Activated CD4-positive, alpha-beta T cell treated with anti-CD3 and anti-CD28 coated beads for 1 hour (primary cell): ENCODE data around the gene OTOP1.
"Not testable (repeated sequence)": the region's sequence is repeated elsewhere in the genome, so short reads cannot be mapped to it uniquely, and the experiment has no call there.

ENCODE experiments used
- DNase-seq: peaks from one replicate; pipeline ENCODE4 v3.0.0-alpha.2; 2020

The OTOP1 gene

GRCh38 chr4:4226606-4227438 is at the start of gene OTOP1:
Gene OTOP1, minus strand, starts transcription at chr4:4226929. Its CDS starts 65 bp downstream, at chr4:4226864.
- no peak for DNase-seq

GRCh38 chr4:4274226-4274625 is 47.5 kb upstream of the OTOP1 start:
- no peak for DNase-seq

GRCh38 chr4:4271912-4272311 is 45.2 kb upstream of the OTOP1 start:
- DNase-seq, result no peak

- DNase-seq, result no peak
Observed at GRCh38 chr4:4270529-4270928, 43.8 kb upstream of the OTOP1 start.

- no peak for DNase-seq
Observed at GRCh38 chr4:4269856-4270255, 43.1 kb upstream of the OTOP1 start.

- no peak for DNase-seq
Observed at GRCh38 chr4:4269331-4269731, 42.6 kb upstream of the OTOP1 start.

- DNase-seq, result no peak
Observed at GRCh38 chr4:4268776-4269175, 42.0 kb upstream of the OTOP1 start.

GRCh38 chr4:4267981-4268380 is 41.3 kb upstream of the OTOP1 start:
- no peak for DNase-seq

GRCh38 chr4:4260185-4260751 is 33.5 kb upstream of the OTOP1 start:
- no peak for DNase-seq

GRCh38 chr4:4259484-4260100 is 32.9 kb upstream of the OTOP1 start:
- DNase-seq, result no peak

- DNase-seq, result not testable (repeated sequence)
Observed at GRCh38 chr4:4257705-4258104, 31.0 kb upstream of the OTOP1 start.

GRCh38 chr4:4256799-4257198 is 30.1 kb upstream of the OTOP1 start:
- no peak for DNase-seq

- DNase-seq, result no peak
Observed at GRCh38 chr4:4254666-4255065, 27.9 kb upstream of the OTOP1 start.

GRCh38 chr4:4254199-4254598 is 27.5 kb upstream of the OTOP1 start:
- DNase-seq, result no peak

GRCh38 chr4:4249866-4250265 is 23.1 kb upstream of the OTOP1 start:
- no peak for DNase-seq

GRCh38 chr4:4249342-4249741 is 22.6 kb upstream of the OTOP1 start:
- not testable (repeated sequence) for DNase-seq

GRCh38 chr4:4248885-4249203 is 22.1 kb upstream of the OTOP1 start:
- no peak for DNase-seq

- DNase-seq, result peak; percentile 85
Observed at GRCh38 chr4:4248029-4248884, 21.5 kb upstream of the OTOP1 start, which contains the start of gene TMEM128. Gene TMEM128, minus strand, starts transcription at chr4:4248223. Its CDS starts 21 bp downstream, at chr4:4248202.

- no peak for DNase-seq
Observed at GRCh38 chr4:4247696-4248028, 20.9 kb upstream of the OTOP1 start.

GRCh38 chr4:4245172-4245571 is 18.4 kb upstream of the OTOP1 start:
- no peak for DNase-seq

GRCh38 chr4:4239551-4239950 is 12.8 kb upstream of the OTOP1 start:
- DNase-seq, result not testable (repeated sequence)

- no peak for DNase-seq
Observed at GRCh38 chr4:4233610-4234009, 6.9 kb upstream of the OTOP1 start.

- no peak for DNase-seq
Observed at GRCh38 chr4:4228356-4228668, 1.6 kb upstream of the OTOP1 start.
